ENCODE results near the gene AFF3.

- TF ChIP-seq, protein P1, sequence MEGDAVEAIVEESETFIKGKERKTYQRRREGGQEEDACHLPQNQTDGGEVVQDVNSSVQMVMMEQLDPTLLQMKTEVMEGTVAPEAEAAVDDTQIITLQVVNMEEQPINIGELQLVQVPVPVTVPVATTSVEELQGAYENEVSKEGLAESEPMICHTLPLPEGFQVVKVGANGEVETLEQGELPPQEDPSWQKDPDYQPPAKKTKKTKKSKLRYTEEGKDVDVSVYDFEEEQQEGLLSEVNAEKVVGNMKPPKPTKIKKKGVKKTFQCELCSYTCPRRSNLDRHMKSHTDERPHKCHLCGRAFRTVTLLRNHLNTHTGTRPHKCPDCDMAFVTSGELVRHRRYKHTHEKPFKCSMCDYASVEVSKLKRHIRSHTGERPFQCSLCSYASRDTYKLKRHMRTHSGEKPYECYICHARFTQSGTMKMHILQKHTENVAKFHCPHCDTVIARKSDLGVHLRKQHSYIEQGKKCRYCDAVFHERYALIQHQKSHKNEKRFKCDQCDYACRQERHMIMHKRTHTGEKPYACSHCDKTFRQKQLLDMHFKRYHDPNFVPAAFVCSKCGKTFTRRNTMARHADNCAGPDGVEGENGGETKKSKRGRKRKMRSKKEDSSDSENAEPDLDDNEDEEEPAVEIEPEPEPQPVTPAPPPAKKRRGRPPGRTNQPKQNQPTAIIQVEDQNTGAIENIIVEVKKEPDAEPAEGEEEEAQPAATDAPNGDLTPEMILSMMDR (conservative IDR thresholded peaks at IDR 0.05 in 1 of 2, IDR thresholded peaks at IDR 0.05 in 1 of 2; ENCODE audit: low read depth in 1 of 2, low read length in 2 of 2) = no peak
- peak; percentile 16 for TF ChIP-seq EZH2 (IDR thresholded peaks at IDR 0.05; ENCODE audit: low read length, missing control alignments)
Observed at GRCh38 chr2:100105678-100106054, 36.7 kb downstream of the AFF3 start.

Data from fibroblast of lung (primary cell).